ENCODE data around the gene LRRC59.
"Not testable (repeated sequence)": the region's sequence is repeated elsewhere in the genome, so short reads cannot be mapped to it uniquely, and the experiment has no call there.

Gene LRRC59

GRCh38 chr17:50344731-50345365 is 52.5 kb downstream of the LRRC59 start:
- Histone ChIP-seq H3K79me2 (ENCODE audit: control insufficient read depth, insufficient read depth, low read length, unreplicated experiment) (peaks cover 32% of the 10 kb centered on the region), H3K4me1 (ENCODE audit: control insufficient read depth, insufficient read depth, low read length, unreplicated experiment) (peaks cover 19% of the 10 kb centered on the region), H3K27ac (ENCODE audit: low read depth, low read length) (no peak overlapping the region), H2AFZ (ENCODE audit: low read length, unreplicated experiment) (no peak overlapping the region), H3K36me3 (ENCODE audit: insufficient read depth, low read length) (no peaks in the 10 kb centered on the region), H3K27me3 (ENCODE audit: insufficient read depth, low read length) (no peaks in the 10 kb centered on the region), H3K4me3 (ENCODE audit: low read depth, low read length) (no peak overlapping the region)

GRCh38 chr17:50339381-50339780 is 57.9 kb downstream of the LRRC59 start:
- no peaks in the 10 kb centered on the region for H3K27me3 ChIP-seq (ENCODE audit: insufficient read depth, low read length)
- H3K36me3 ChIP-seq (ENCODE audit: insufficient read depth, low read length) = no peaks in the 10 kb centered on the region
- H3K4me3 ChIP-seq (ENCODE audit: low read depth, low read length) = no peak overlapping the region
- H3K27ac ChIP-seq (ENCODE audit: low read depth, low read length) = no peak overlapping the region
- H3K79me2 ChIP-seq (ENCODE audit: control insufficient read depth, insufficient read depth, low read length, unreplicated experiment) = no peaks in the 10 kb centered on the region
- no peak overlapping the region for H2AFZ ChIP-seq (ENCODE audit: low read length, unreplicated experiment)
- H3K4me1 ChIP-seq (ENCODE audit: control insufficient read depth, insufficient read depth, low read length, unreplicated experiment) = no peaks in the 10 kb centered on the region

GRCh38 chr17:50338645-50339044 is 58.7 kb downstream of the LRRC59 start:
- no peak overlapping the region for H3K27ac ChIP-seq (ENCODE audit: low read depth, low read length)
- no peak overlapping the region for H2AFZ ChIP-seq (ENCODE audit: low read length, unreplicated experiment)
- no peak overlapping the region for H3K4me3 ChIP-seq (ENCODE audit: low read depth, low read length)
- H3K4me1 ChIP-seq (ENCODE audit: control insufficient read depth, insufficient read depth, low read length, unreplicated experiment) = no peaks in the 10 kb centered on the region
- no peaks in the 10 kb centered on the region for H3K79me2 ChIP-seq (ENCODE audit: control insufficient read depth, insufficient read depth, low read length, unreplicated experiment)
- H3K27me3 ChIP-seq (ENCODE audit: insufficient read depth, low read length) = no peaks in the 10 kb centered on the region
- H3K36me3 ChIP-seq (ENCODE audit: insufficient read depth, low read length) = no peaks in the 10 kb centered on the region

- H3K4me1 ChIP-seq (ENCODE audit: control insufficient read depth, insufficient read depth, low read length, unreplicated experiment) = no peaks in the 10 kb centered on the region
- H3K36me3 ChIP-seq (ENCODE audit: insufficient read depth, low read length) = no peaks in the 10 kb centered on the region
- H2AFZ ChIP-seq (ENCODE audit: low read length, unreplicated experiment) = no peak overlapping the region
- no peak overlapping the region for H3K27ac ChIP-seq (ENCODE audit: low read depth, low read length)
- no peaks in the 10 kb centered on the region for H3K27me3 ChIP-seq (ENCODE audit: insufficient read depth, low read length)
- no peak overlapping the region for H3K4me3 ChIP-seq (ENCODE audit: low read depth, low read length)
- no peaks in the 10 kb centered on the region for H3K79me2 ChIP-seq (ENCODE audit: control insufficient read depth, insufficient read depth, low read length, unreplicated experiment)
Observed at GRCh38 chr17:50337956-50338355, 59.4 kb downstream of the LRRC59 start.

- H3K79me2 ChIP-seq (ENCODE audit: control insufficient read depth, insufficient read depth, low read length, unreplicated experiment); H2AFZ ChIP-seq (ENCODE audit: low read length, unreplicated experiment); H3K4me3 ChIP-seq (ENCODE audit: low read depth, low read length); H3K27ac ChIP-seq (ENCODE audit: low read depth, low read length); H3K36me3 ChIP-seq (ENCODE audit: insufficient read depth, low read length); H3K27me3 ChIP-seq (ENCODE audit: insufficient read depth, low read length): not testable (repeated sequence)
- peaks cover 22% of the 10 kb centered on the region for H3K4me1 ChIP-seq (ENCODE audit: control insufficient read depth, insufficient read depth, low read length, unreplicated experiment)
Observed at GRCh38 chr17:50333291-50334057, 63.8 kb downstream of the LRRC59 start.

GRCh38 chr17:50332196-50332595 is 65.1 kb downstream of the LRRC59 start:
- Histone ChIP-seq H3K4me3 (ENCODE audit: low read depth, low read length) (no peak overlapping the region), H2AFZ (ENCODE audit: low read length, unreplicated experiment) (no peak overlapping the region), H3K79me2 (ENCODE audit: control insufficient read depth, insufficient read depth, low read length, unreplicated experiment) (no peaks in the 10 kb centered on the region), H3K27ac (ENCODE audit: low read depth, low read length) (no peak overlapping the region), H3K27me3 (ENCODE audit: insufficient read depth, low read length) (no peaks in the 10 kb centered on the region), H3K4me1 (ENCODE audit: control insufficient read depth, insufficient read depth, low read length, unreplicated experiment) (peaks cover 22% of the 10 kb centered on the region), H3K36me3 (ENCODE audit: insufficient read depth, low read length) (no peaks in the 10 kb centered on the region)
